NCI-H748 (cell line): ENCODE measurements around the gene KRT40.

Experiments
- DNase-seq: peaks from one replicate; lab custom pipeline; 2025; ENCODE audit not compliant: unreplicated experiment; lab: John Stamatoyannopoulos, UW

KRT40 gene

DNA sequence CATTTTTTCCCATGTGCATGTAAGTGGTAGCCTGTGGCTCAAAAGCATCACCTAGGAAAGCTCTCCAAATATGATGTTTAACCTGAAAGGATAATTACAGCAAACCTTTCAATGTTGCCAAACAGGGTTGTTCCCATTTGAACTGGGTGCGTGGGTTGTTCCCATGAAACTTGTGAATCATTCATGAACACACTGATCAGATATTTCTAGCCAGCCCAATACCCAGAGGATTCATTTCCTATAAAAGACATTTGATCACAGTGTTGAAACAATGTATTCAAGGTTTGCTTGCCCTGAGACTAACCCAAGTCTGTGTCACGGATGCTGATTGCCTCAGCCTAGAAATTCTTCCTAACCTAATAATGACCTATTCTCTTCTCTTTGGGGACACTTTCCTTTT lies 30.2 kb downstream of the KRT40 start:
- no peak for DNase-seq

DNA sequence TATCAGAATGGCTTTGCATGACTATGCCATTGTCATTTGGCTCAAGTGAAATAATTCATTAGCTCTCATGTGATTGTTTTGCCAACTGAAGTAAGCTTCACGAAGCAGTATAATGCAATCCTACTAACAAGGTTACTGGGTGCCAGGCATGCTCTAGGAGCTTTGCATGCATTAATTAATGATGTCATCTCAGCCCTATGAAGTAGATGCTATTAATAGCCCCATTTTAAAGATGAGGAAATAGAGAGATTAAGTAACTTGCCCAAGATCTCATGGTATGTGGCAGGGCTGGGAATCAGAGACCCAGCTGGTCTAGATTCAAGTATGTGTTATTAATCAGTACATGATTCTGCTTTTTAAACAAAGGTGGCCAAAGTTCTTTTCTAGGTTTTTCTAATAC lies 31.5 kb downstream of the KRT40 start:
- DNase-seq, result no peak

DNA sequence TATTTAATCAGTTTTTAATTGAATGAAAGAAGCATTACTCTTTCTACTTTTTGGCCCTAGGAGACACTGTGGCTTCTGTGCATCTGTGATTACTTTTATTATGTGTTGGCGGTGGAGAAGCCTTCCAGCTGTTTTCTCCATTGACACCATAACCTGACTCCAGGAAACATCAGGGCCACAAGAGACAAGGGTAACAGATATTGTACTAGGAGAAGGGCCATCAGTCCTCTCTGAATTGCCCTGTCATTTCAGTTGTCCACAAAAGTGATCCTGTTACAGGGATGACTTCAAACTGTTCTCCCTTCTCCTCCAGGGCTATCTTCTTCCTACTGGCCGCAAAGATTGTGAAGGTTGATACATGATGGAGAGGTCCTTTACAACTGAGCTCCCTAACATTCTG lies 32.0 kb downstream of the KRT40 start:
- DNase-seq, result no peak

DNA sequence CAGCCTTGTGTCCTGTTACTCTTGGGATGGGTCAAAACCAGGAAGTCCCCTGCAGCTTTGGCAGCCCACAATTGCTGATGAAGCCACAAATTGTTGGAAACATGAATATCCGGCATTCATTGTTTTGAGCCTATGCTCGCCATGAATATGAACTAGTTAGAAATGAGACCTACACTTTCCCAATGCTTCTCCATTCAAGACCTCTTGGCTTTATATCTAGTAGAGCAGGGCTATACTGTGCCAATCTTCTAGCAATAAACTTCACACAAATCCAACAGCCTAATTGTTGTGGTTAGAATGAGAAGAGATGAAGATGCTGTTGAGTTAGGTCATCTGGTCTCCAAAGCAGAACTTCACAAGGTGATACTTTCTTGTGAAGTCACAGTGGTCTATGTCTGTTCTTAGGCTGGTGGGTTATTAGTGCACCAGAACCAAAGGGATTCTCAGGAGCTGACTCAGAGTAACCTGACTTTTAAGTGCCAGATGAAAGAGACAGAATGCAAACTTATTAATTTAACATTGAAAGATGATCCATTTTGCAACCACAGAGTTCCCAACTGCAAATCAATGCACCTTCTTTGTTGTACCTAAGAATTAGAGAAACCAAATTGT lies 33.0 kb downstream of the KRT40 start:
- DNase-seq, result no peak

DNA sequence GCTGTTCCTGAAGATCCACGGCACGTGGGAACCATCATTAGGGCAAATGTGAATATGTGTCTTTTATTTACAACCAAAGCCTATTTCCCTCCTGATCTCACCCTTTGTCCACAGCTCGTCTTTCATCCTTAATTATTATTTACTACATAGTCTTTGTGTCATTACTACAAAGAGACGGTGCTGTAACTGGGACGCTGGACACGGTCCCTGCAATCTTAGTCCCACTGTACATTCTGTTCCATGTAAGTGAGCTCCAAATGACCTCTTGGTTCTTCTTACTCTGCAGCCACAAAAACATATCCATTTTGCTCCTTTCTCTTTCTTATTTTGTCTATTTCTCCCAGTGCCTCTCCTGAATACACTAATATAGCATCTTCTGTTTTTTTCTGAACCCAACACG lies 34.0 kb downstream of the KRT40 start:
- DNase-seq, result peak; percentile 86

DNA sequence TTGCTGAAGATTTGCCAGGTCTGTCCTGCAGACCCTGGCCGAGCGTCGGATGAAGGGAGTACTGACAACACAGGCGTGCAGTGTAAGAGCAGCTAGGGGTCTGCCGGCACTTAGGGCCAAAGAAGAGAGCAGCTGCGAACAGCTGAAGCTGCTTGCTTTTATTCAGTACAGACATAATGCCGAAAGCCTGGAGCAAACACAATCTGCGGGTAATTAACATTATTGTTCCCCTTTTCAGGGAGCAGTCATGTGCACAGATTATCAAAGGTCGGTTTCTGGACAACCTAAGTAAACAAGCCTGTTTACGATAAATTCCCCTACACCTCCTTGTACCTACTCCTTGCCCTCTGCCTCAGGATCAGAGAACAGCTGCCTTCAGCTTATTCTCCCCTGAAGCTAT lies 34.7 kb downstream of the KRT40 start:
- peak; percentile 91 for DNase-seq

DNA sequence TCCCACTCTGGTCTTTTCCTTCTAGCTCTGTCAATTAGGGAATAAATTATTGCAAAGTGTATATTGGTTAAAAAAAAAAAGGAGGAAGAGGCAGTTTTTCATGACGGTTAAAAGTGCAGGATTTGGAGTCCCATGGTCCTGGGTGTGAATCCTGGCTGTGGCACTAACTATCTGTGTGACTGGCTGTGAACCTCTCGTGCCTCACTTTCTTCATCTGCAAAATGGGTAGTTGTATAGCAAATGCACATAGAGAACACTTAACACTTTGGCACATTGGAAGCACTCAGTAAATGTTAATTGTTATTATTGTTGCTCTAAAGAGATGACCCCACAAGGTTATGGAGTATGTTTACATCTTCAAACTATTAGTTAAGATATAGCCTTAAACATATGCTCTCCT lies 36.2 kb downstream of the KRT40 start:
- DNase-seq, result no peak

DNA sequence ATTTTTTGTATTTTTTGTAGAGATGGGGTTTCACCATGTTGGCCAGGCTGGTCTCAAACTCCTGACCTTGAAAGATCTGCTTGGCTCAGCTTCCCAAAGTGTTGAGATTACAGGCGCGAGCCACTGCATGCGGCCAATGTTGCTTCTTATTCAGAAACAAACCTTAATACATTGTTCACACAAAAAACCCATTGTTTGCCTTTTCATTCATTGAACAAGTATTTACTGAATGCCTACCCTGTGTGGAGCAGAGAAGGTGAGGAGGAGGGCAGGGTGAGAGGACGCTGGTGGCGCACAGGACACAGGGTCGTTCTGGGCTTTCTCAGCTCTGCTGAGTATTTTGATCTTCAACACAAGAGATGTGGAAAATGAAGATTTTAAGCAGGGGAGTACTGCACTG lies 38.7 kb downstream of the KRT40 start:
- DNase-seq, result peak; percentile 32

DNA sequence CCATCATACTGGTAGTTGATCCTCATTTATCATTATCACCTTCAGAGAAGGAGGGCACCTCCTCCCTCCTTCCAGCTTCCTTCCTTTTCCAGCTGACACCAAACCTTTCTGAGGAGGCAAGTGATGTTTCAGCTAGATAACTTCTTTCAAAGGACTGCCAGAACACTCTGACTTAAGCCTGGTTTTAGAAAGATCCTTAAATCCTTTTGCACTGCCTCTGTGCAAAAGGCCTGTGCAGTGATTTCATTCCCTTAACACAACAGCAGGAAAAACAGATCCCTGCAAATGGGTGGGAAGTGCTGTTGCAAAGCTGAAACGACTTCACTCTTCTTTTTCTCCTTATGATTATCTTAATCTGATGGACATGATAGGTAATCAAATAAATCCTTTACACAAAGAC lies 39.6 kb downstream of the KRT40 start:
- no peak for DNase-seq

DNA sequence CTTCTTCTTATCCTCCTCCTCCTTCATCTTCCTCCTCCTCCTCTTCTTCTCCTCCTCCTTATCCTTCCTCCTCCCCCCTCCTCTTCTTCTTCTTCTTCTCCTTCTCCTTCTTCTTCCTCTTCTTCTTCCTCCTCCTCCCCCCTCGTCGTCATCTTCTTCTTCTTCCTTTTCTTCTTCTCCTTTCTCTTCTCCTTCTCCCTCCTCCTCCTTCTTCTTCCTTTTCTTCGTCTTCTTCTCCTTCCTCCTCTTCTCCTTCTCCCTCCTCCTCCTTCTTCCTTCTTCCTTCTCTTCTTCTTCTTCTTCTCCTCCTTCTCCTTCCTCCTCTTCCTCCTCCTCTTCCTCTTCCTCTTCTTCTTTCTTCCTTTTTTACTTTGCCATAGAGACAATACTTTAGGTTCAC lies 41.6 kb downstream of the KRT40 start:
- no peak for DNase-seq

DNA sequence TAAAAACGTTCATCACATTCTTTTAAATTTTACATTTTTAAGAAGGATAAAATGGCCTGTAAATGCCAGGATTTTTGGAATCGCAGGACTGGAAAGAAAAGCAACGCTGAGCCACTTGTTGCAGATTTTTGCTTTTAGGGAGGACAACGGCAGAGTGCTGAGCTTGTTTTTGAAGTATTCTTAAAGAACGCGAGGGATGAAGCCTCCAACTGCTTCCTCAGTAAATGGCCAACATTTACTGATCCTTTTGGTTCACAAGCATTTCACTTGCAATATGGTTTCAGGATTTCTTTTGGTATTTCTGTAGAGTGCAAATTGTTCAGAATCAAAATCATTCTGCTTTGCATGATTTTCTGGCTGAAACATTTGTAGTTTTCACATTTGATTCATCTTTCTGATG lies 43.9 kb downstream of the KRT40 start:
- no peak for DNase-seq

DNA sequence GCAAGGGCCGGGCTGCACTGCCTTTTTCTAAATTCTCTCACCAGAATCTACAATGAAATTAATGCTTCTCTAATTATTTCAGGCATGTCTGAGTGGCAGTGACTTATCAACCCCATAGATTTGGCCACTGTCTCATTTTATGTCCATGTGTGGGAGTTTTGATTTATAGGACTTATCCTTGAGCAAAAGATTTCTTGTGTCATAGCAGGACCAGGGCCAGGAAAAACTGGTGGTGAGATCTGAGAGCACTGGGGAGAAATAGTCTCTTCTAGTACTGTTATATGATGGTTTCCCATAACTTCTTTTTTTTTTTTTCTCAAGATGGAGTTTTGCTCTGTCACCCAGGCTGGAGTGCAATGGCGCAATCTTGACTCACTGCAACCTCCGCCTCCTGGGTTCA lies 45.1 kb downstream of the KRT40 start:
- no peak for DNase-seq

DNA sequence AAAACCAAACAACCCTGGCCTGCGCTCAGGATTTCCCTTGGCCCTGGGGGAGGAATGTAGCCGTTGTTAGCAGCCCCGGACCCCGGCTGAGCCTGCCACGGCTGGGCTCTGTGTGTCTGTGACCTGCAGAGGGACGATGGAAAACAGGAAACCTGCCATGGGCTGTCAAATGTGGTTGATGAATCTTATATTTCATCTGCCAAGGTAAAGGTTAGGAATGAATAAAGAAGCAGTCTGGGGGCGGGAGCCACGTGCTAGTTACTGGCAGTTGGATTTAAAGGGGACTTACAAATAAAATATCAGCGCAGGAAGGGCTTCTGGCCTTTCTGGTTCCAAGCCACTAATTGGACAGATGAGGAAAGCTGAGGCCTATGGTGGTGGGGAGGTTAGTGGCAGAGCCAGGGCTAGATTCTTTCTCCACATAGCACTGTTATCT lies 46.7 kb downstream of the KRT40 start, which contains the start of gene KRT23:
TSS of gene KRT23 (minus strand) at position 263 of the 436 bp plus-strand sequence. CDS start 1,043 bp downstream, outside the sequence.
- DNase-seq, result no peak

DNA sequence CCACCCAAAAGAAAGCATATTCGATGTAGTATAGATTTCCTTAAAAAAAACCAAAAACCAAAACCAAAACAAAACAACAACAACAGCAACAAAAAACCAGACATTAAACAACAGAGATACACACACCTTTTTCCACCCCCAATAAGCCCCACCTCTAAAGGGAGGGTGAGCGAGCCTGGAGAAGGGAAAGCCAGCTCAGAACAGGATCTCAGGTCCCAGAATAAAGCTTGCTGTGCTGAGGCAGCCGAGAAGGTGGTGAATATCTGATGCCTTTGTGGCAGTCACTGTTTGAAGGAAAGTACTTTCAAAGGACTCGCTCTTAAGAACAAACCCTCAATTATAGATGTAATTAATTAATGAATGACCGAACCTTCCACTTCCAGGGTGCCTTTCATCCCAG lies 47.1 kb downstream of the KRT40 start:
- DNase-seq, result no peak

DNA sequence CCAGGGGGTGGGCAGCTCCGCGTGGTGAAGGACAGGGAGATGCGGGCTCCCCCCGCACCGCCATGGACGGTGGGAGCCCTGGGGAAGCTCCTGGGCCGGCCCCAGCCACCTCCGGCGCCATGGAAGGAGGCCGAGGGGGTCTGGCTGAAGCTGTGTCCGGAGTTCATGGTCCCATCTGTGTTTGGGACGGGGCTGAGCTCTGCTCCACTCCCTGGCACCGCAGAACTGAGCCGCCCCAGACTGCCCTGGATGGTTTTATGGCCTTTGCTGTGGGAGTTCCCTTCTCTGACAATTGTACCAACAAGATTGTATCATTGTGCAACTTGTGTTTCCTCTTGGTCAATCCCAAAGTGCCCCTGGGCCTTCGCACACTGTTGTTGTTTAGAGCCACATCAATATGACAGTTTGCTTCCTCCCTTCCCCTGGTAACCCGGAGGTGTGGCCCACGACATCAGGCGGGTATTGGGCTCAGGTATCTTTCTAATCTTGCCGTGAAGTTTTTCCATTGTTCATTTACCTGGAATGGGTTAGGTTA lies 47.6 kb downstream of the KRT40 start:
- no peak for DNase-seq

DNA sequence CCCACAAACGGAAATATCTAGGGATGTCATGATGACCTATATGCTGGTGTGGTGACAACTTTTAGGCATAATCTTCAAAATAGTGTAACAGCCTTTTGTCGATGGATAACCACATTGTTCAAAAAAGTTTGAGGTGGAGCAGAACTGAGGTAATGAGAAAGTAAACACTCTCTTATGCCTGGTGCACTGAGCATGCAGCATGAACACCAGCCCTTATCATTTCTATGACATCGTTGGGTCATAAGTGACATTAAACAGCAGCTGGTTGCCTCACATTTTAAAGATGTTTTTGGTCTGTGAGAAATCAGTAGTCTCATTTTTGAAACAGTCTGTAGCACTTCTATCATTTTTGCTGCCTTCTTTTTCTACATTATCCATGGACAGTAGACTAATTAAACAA lies 48.5 kb downstream of the KRT40 start:
- no peak for DNase-seq

DNA sequence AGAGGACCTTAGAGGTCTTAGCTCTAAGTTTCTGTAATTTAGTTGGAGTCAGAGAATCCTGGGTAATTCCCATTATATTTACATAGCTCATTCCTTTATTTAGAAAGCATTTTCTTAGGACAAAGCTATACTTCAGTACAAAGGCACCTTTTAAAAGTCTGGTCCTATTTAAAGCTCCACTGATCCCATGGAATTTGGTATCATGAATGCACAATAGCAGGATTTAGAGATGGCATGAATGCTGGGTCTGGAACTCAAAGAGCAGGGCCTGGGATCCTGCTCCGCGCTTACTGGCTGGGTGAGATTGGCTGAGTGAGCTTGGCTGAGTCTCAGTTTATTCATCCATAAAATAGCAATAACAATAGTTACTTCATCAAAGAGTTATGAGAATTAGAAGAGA lies 51.5 kb downstream of the KRT40 start:
- no peak for DNase-seq

DNA sequence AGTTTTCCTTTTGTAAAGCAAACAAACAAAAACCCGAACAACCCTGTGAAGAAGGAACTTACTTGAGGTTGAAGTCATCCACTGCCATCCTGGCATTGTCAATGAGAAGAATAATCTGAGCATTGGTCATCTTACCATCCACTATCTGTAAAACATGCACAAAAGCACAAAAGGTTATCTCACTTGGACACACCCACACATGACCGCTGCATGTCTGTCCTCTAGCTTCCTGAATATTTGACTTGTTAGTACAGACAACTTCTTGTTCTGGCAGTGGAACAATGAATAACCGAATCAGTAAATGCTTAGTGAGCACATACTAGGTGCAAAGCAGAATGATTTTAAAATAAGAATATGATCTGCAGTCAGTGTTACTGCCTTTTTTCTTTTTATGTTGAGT lies 52.8 kb downstream of the KRT40 start:
- DNase-seq, result no peak
